IPS-11a (cell line): ENCODE data around the gene NPLOC4.

Experiments used
- H3K4me3 ChIP-seq: one replicate; pipeline ENCODE4 v1.5.1; 2013; ENCODE audit warnings: low read depth, low read length, control low read depth

NPLOC4 gene

GRCh38 chr17:81509972-81510784 is 126.7 kb downstream of the NPLOC4 start:
- peak overlapping the region; percentile 94 for H3K4me3 ChIP-seq

GRCh38 chr17:81509207-81509971 is 127.5 kb downstream of the NPLOC4 start:
- H3K4me3 ChIP-seq, result peak overlapping the region; percentile 94

- H3K4me3 ChIP-seq, result no peak overlapping the region
These were observed 128.2 kb downstream of the NPLOC4 start for GRCh38 chr17:81508639-81509206.
